Measurements from ENCODE around the gene KRT82.
"Not testable (repeated sequence)": the region's sequence is repeated elsewhere in the genome, so short reads cannot be mapped to it uniquely, and the experiment has no call there.

Gene KRT82

GRCh38 chr12:52410589-52411248 lies 4.6 kb upstream of the KRT82 start:
- not testable (repeated sequence) for DNase-seq (ENCODE audit: low read depth)

- no peak for DNase-seq (ENCODE audit: low read depth)
These were observed 1.8 kb upstream of the KRT82 start for GRCh38 chr12:52407918-52408317.

GRCh38 chr12:52404951-52405350 lies 1.2 kb downstream of the KRT82 start:
- no peak for DNase-seq (ENCODE audit: low read depth)

GRCh38 chr12:52403561-52403960 lies 2.6 kb downstream of the KRT82 start:
- no peak for DNase-seq (ENCODE audit: low read depth)

GRCh38 chr12:52402873-52403540 lies 3.1 kb downstream of the KRT82 start:
- no peak for DNase-seq (ENCODE audit: low read depth)

- DNase-seq (ENCODE audit: low read depth) = no peak
These were observed 3.8 kb downstream of the KRT82 start for GRCh38 chr12:52402377-52402776.

GRCh38 chr12:52401926-52402325 lies 4.2 kb downstream of the KRT82 start:
- DNase-seq (ENCODE audit: low read depth) = no peak

- no peak for DNase-seq (ENCODE audit: low read depth)
These were observed 4.6 kb downstream of the KRT82 start for GRCh38 chr12:52401526-52401925.

- no peak for DNase-seq (ENCODE audit: low read depth)
These were observed 5.2 kb downstream of the KRT82 start for GRCh38 chr12:52400906-52401305.

GRCh38 chr12:52399756-52400155 lies 6.4 kb downstream of the KRT82 start:
- no peak for DNase-seq (ENCODE audit: low read depth)

- no peak for DNase-seq (ENCODE audit: low read depth)
These were observed 8.0 kb downstream of the KRT82 start for GRCh38 chr12:52398176-52398575.

GRCh38 chr12:52396656-52397055 lies 9.5 kb downstream of the KRT82 start:
- no peak for DNase-seq (ENCODE audit: low read depth)

- no peak for DNase-seq (ENCODE audit: low read depth)
These were observed 10.2 kb downstream of the KRT82 start for GRCh38 chr12:52395761-52396434.

- no peak for DNase-seq (ENCODE audit: low read depth)
These were observed 11.2 kb downstream of the KRT82 start for GRCh38 chr12:52394836-52395405.

GRCh38 chr12:52392465-52393007 lies 13.6 kb downstream of the KRT82 start:
- no peak for DNase-seq (ENCODE audit: low read depth)

GRCh38 chr12:52391618-52392002 lies 14.5 kb downstream of the KRT82 start:
- DNase-seq (ENCODE audit: low read depth) = no peak

GRCh38 chr12:52390739-52391617 lies 15.2 kb downstream of the KRT82 start:
- DNase-seq (ENCODE audit: low read depth) = no peak

GRCh38 chr12:52389313-52390207 lies 16.6 kb downstream of the KRT82 start:
- no peak for DNase-seq (ENCODE audit: low read depth)

- DNase-seq (ENCODE audit: low read depth) = no peak
These were observed 18.3 kb downstream of the KRT82 start for GRCh38 chr12:52387859-52388258.

- no peak for DNase-seq (ENCODE audit: low read depth)
These were observed 20.9 kb downstream of the KRT82 start, which contains the start of gene KRT84 for GRCh38 chr12:52385226-52385702. Gene KRT84 (minus strand): TSS chr12:52385652. CDS start chr12:52385585, 67 bp downstream.

All from stimulated activated CD8-positive, alpha-beta memory T cell treated with anti-CD3 and anti-CD28 coated beads, Interleukin-12 subunit alpha, Interleukin-12 subunit beta, amount 100 ng/mL, for 1 hour (primary cell).